Measurements from ENCODE around the gene NEK9. TPM values are rescaled to one million over a fixed set of nuclear protein-coding genes. Genes with fewer than 3 reads are reported as not detected.
"Not testable (repeated sequence)": the region's sequence is repeated elsewhere in the genome, so short reads cannot be mapped to it uniquely, and the experiment has no call there.

NEK9 gene
- total RNA-seq, 1 experiment from 2014 or later = 50.8 TPM

DNA sequence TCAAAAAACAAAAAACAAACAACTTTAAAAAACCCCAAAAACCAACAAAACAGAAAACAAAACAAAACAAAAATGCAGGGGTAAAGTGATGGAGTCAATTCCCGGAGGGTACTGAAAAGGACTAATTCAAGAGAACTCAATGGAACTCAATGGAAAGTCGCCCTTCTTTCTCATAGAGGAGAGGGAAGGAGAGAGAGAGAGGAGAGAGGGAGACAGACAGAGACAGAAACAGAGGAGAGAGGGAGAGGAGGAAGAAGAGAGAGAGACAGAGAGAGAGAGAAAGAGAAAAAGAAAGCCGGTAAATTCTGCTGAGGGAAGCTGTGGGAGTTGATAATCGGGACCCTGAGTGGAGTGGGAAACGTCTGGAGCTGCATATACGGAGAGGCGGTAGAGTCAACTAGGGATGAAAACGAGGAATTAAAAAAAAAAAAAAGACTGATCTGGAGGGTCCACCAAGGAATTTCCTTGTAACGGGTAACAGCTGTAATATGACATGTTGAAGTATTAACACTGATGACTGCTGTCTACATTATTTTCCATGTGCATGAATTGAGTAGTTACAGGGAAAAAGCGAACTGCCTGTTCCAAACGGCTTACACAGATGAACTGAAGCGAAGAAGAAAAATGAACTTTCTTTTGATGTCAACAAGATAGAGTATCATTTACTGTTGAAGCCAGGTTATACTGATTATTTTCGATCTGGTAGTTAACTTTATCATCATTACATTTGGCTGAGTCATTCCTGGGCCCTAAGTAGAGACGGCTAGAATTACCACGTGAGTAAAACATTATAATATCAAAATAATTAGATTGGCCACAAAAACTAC is 58.3 kb downstream of the NEK9 start:
- ChIA-PET CTCF (interaction anchor here (0.6 to 1.8 kb wide), 5 partner anchors 122 to 420 kb away, joined by 3 to 17 read pairs (median 5); no protein-coding TSS in a partner anchor), POLR2A (interaction anchor here (1.1 to 1.4 kb wide), 2 partner anchors 190 to 227 kb away, joined by 3 to 5 read pairs; no protein-coding TSS in a partner anchor)
- Mint-ChIP-seq H3K4me1 (peaks cover 13% of the 10 kb centered on the region), H3K27ac (no peak overlapping the region), H3K36me3 (no peaks in the 10 kb centered on the region), H3K9me3 (no peaks in the 10 kb centered on the region), H3K4me3 (no peak overlapping the region), H3K27me3 (ENCODE audit: low read depth) (no peaks in the 10 kb centered on the region)
- DNase-seq (ENCODE audit: low spot score) (no peak), ATAC-seq (no peak)
- TF ChIP-seq, protein P1, sequence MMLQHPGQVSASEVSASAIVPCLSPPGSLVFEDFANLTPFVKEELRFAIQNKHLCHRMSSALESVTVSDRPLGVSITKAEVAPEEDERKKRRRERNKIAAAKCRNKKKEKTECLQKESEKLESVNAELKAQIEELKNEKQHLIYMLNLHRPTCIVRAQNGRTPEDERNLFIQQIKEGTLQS (CRISPR knock-in tag; conservative IDR thresholded peaks at IDR 0.05) = no peak

DNA sequence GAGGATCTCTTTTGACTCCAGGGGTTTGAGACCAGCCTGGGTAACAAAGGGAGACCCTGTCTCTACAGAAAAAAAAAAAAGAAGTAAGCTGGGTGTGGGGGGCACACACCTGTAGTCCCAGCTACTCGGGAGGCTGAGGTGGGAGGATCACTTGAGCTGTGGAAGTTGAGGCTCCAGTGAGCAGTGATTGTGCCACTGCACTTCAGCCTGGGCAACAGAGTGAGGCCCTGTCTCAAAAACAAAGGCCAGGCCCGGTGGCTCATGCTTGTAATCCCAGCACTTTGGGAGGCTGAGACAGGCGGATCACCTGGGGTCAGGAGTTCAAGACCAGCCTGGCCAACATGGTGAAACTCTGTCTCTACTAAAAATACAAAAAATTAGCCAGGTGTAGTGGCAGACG is 59.1 kb downstream of the NEK9 start:
- POLR2A ChIA-PET; H3K36me3 Mint-ChIP-seq; H3K9me3 Mint-ChIP-seq; DNase-seq (ENCODE audit: low spot score); H3K4me3 Mint-ChIP-seq; ATAC-seq; H3K27me3 Mint-ChIP-seq (ENCODE audit: low read depth); H3K27ac Mint-ChIP-seq: not testable (repeated sequence)
- TF ChIP-seq ZNF121 (CRISPR knock-in tag; IDR thresholded peaks at IDR 0.05) = peak; percentile 43; the same call in 1 of the 2 replicates
- H3K4me1 Mint-ChIP-seq = peaks cover 21% of the 10 kb centered on the region
- CTCF ChIA-PET = interaction anchor here (0.6 kb wide), 1 partner anchor 207 kb away, joined by 3 read pairs; no protein-coding TSS in a partner anchor

DNA sequence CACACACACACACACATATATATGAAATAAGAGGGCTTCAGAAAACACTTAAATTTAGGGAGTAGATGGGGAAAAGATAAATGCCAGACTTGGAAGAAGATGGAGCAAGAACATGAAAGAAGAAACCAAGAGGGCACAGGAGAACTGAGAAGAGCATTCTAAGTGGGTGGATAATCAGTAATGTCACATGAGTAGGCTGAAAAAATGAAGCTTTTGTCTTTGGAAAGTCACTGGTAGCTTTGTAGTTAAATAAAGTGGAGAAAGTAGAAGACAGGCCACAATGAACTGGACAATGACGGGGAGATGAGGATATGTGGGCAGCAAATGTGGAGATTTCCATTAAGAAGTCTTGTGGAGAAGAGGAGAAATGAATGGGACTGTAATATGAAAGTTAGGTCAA is 59.6 kb downstream of the NEK9 start:
- CTCF ChIA-PET = no interaction called here
- POLR2A ChIA-PET = no interaction called here
- Mint-ChIP-seq H3K4me3 (no peak overlapping the region), H3K9me3 (no peaks in the 10 kb centered on the region), H3K27ac (no peak overlapping the region), H3K4me1 (peaks cover 22% of the 10 kb centered on the region), H3K36me3 (no peaks in the 10 kb centered on the region), H3K27me3 (ENCODE audit: low read depth) (no peaks in the 10 kb centered on the region)
- no peak for DNase-seq (ENCODE audit: low spot score)
- TF ChIP-seq ZNF219 (CRISPR knock-in tag; IDR thresholded peaks at IDR 0.05; ENCODE audit: borderline replicate concordance) = no peak
- no peak for TF ChIP-seq NR3C1 (CRISPR knock-in tag; conservative IDR thresholded peaks at IDR 0.05; ENCODE audit: low read depth)
- no peak for TF ChIP-seq JUN (CRISPR knock-in tag; IDR thresholded peaks at IDR 0.05)
- TF ChIP-seq ZNF416 (CRISPR knock-in tag; IDR thresholded peaks at IDR 0.05) = no peak
- TF ChIP-seq, protein P2, sequence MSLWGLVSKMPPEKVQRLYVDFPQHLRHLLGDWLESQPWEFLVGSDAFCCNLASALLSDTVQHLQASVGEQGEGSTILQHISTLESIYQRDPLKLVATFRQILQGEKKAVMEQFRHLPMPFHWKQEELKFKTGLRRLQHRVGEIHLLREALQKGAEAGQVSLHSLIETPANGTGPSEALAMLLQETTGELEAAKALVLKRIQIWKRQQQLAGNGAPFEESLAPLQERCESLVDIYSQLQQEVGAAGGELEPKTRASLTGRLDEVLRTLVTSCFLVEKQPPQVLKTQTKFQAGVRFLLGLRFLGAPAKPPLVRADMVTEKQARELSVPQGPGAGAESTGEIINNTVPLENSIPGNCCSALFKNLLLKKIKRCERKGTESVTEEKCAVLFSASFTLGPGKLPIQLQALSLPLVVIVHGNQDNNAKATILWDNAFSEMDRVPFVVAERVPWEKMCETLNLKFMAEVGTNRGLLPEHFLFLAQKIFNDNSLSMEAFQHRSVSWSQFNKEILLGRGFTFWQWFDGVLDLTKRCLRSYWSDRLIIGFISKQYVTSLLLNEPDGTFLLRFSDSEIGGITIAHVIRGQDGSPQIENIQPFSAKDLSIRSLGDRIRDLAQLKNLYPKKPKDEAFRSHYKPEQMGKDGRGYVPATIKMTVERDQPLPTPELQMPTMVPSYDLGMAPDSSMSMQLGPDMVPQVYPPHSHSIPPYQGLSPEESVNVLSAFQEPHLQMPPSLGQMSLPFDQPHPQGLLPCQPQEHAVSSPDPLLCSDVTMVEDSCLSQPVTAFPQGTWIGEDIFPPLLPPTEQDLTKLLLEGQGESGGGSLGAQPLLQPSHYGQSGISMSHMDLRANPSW (CRISPR knock-in tag; conservative IDR thresholded peaks at IDR 0.05; ENCODE audit: low read depth) = no peak
- TF ChIP-seq, protein P3, sequence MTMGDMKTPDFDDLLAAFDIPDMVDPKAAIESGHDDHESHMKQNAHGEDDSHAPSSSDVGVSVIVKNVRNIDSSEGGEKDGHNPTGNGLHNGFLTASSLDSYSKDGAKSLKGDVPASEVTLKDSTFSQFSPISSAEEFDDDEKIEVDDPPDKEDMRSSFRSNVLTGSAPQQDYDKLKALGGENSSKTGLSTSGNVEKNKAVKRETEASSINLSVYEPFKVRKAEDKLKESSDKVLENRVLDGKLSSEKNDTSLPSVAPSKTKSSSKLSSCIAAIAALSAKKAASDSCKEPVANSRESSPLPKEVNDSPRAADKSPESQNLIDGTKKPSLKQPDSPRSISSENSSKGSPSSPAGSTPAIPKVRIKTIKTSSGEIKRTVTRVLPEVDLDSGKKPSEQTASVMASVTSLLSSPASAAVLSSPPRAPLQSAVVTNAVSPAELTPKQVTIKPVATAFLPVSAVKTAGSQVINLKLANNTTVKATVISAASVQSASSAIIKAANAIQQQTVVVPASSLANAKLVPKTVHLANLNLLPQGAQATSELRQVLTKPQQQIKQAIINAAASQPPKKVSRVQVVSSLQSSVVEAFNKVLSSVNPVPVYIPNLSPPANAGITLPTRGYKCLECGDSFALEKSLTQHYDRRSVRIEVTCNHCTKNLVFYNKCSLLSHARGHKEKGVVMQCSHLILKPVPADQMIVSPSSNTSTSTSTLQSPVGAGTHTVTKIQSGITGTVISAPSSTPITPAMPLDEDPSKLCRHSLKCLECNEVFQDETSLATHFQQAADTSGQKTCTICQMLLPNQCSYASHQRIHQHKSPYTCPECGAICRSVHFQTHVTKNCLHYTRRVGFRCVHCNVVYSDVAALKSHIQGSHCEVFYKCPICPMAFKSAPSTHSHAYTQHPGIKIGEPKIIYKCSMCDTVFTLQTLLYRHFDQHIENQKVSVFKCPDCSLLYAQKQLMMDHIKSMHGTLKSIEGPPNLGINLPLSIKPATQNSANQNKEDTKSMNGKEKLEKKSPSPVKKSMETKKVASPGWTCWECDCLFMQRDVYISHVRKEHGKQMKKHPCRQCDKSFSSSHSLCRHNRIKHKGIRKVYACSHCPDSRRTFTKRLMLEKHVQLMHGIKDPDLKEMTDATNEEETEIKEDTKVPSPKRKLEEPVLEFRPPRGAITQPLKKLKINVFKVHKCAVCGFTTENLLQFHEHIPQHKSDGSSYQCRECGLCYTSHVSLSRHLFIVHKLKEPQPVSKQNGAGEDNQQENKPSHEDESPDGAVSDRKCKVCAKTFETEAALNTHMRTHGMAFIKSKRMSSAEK (CRISPR knock-in tag; IDR thresholded peaks at IDR 0.05; ENCODE audit: borderline replicate concordance) = no peak
- no peak for ATAC-seq

DNA sequence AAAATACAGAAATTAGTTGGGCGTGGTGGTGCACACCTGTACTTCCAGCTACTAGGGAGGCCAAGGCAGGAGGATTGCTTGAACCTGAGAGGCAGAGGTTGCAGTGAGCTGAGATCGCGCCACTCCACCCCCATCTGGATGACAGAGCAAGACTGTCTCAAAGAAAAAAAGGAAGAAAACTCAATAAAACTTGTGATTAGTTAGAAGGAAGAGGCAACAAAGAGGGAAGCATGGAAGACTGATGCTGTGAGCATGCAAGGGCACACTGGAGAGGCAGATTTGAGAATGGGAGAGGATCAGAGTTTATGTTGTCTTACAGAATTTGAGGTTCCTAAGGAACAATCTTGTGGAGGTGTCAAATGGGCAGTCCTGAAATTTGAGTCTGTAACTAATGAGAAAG is 60.2 kb downstream of the NEK9 start:
- ChIA-PET CTCF (no interaction called here), POLR2A (no interaction called here)
- no peak for ATAC-seq
- TF ChIP-seq, protein P2 (CRISPR knock-in tag; conservative IDR thresholded peaks at IDR 0.05; ENCODE audit: low read depth) = no peak
- TF ChIP-seq FOXJ3 (CRISPR knock-in tag; IDR thresholded peaks at IDR 0.05; ENCODE audit: borderline replicate concordance) = no peak
- TF ChIP-seq EMX1 (CRISPR knock-in tag; IDR thresholded peaks at IDR 0.05) = no peak
- TF ChIP-seq FOXP1 (CRISPR knock-in tag; IDR thresholded peaks at IDR 0.05; ENCODE audit: borderline replicate concordance) = no peak
- TF ChIP-seq TP53 (CRISPR knock-in tag; IDR thresholded peaks at IDR 0.05) = no peak
- TF ChIP-seq, protein P4, sequence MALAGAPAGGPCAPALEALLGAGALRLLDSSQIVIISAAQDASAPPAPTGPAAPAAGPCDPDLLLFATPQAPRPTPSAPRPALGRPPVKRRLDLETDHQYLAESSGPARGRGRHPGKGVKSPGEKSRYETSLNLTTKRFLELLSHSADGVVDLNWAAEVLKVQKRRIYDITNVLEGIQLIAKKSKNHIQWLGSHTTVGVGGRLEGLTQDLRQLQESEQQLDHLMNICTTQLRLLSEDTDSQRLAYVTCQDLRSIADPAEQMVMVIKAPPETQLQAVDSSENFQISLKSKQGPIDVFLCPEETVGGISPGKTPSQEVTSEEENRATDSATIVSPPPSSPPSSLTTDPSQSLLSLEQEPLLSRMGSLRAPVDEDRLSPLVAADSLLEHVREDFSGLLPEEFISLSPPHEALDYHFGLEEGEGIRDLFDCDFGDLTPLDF (CRISPR knock-in tag; IDR thresholded peaks at IDR 0.05) = no peak
- TF ChIP-seq, protein P5, sequence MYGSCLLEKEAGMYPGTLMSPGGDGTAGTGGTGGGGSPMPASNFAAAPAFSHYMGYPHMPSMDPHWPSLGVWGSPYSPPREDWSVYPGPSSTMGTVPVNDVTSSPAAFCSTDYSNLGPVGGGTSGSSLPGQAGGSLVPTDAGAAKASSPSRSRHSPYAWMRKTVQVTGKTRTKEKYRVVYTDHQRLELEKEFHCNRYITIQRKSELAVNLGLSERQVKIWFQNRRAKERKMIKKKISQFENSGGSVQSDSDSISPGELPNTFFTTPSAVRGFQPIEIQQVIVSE (CRISPR knock-in tag; IDR thresholded peaks at IDR 0.05; ENCODE audit: borderline replicate concordance) = no peak
- TF ChIP-seq CBFB (CRISPR knock-in tag; IDR thresholded peaks at IDR 0.05; ENCODE audit: low read depth) = no peak

More for the DNA sequence above, 60.2 kb downstream of the NEK9 start:
- H3K4me3 Mint-ChIP-seq = no peak overlapping the region
- H3K36me3 Mint-ChIP-seq = 0 out of 2 replicates have a peak, but pooled peaks cover under 1% of the 10 kb centered on the region
- H3K9me3 Mint-ChIP-seq = no peaks in the 10 kb centered on the region
- DNase-seq (ENCODE audit: low spot score) = no peak
- H3K4me1 Mint-ChIP-seq = peaks cover 22% of the 10 kb centered on the region
- H3K27ac Mint-ChIP-seq = no peak overlapping the region
- no peaks in the 10 kb centered on the region for H3K27me3 Mint-ChIP-seq (ENCODE audit: low read depth)
